Prostate gland (tissue), 2 donors: ENCODE data around the gene MYL7. TPM values are rescaled to one million over a fixed set of nuclear protein-coding genes. Genes with fewer than 3 reads are reported as not detected.

ENCODE experiments used
- DNase-seq: peaks from one replicate; pipeline ENCODE4 v3.0.0-alpha.2; 2019; ENCODE audit warnings: low spot score
- H3K27ac ChIP-seq, 2 donors: fragments of 200-600 bp; sonication (generic); 2 replicates each; pipeline ENCODE4 v1.5.1; 2017 to 2019
- H3K27me3 ChIP-seq: fragments of 200-600 bp; sonication (generic); replicated peaks from 2 replicates; pipeline ENCODE4 v1.5.1; 2019; ENCODE audit not compliant: insufficient read depth
- H3K36me3 ChIP-seq, 2 donors: fragments of 200-600 bp; sonication (generic); 1 replicate in 1 of 2; 2 replicates in 1 of 2; pipeline versions ENCODE4 v1.5.1 to v1.8.1; 2017 to 2019
- H3K4me1 ChIP-seq: fragments of 200-600 bp; sonication (generic); replicated peaks from 2 replicates; pipeline ENCODE4 v1.5.1; 2019
- H3K4me3 ChIP-seq, 2 donors: fragments of 200-600 bp; sonication (generic); 2 replicates each; pipeline ENCODE4 v1.5.1; 2017 to 2019
- H3K9me3 ChIP-seq: fragments of 200-600 bp; sonication (generic); 2 replicates; pipeline ENCODE4 v1.5.1; 2017
- CTCF ChIP-seq, 4 experiments: fragments of 200-600 bp in 2 of 4; fragments of 450-650 bp in 2 of 4; sonication (generic) in 2 of 4; IDR thresholded peaks; 1 replicate in 3 of 4; 2 replicates in 1 of 4; pipeline ENCODE4 v1.5.1; 2016 to 2019; ENCODE audit warnings: antibody characterized with exemption in 4 of 4, mild to moderate bottlenecking in 2 of 4, moderate library complexity in 2 of 4
- POLR2A ChIP-seq: fragments of 450-650 bp; IDR thresholded peaks from one replicate; pipeline ENCODE4 v1.6.1; 2016; ENCODE audit warnings: antibody characterized with exemption, mild to moderate bottlenecking
- POLR2AphosphoS5 ChIP-seq: sonication (generic); formaldehyde crosslinking; IDR thresholded peaks from one replicate; pipeline ENCODE4 v1.6.1; 2017; ENCODE audit warnings: antibody characterized with exemption
- WGBS: methylation state at CpG from one replicate; pipeline ENCODE4 v1.1.5; 2018; 5-methylcytosine and 5-hydroxymethylcytosine counted together
- intact Hi-C: fragments of 100-400 bp; cut with DNase I; formaldehyde crosslinking; loops from one replicate; pipeline ENCODE4 v1.14.2; 2022
- total RNA-seq, 2 donors: library from RNA; depleted of rRNA; stranded (reverse); fragments of >200 nt; gene quantifications; one replicate each; pipeline ENCODE4 v1.1.0, GENCODE V29; 2016

Gene MYL7
- total RNA-seq, 2 donors from 2014 or later, result not detected

GRCh38 chr7:44156453-44157010 is 15.4 kb upstream of the MYL7 start:
- Histone ChIP-seq H3K27ac (no peak overlapping the region), H3K4me1 (no peaks in the 10 kb centered on the region), H3K9me3 (no peaks in the 10 kb centered on the region), H3K36me3 (no peaks in the 10 kb centered on the region), H3K4me3 (no peak overlapping the region), H3K27me3 (no peaks in the 10 kb centered on the region)
- intact Hi-C loops, result no loop called here
- TF ChIP-seq POLR2AphosphoS5, result no peak
- no peak for TF ChIP-seq CTCF (IDR thresholded peaks at IDR 0.05)
- no peak for TF ChIP-seq POLR2A
- 88% methylated on average over 4 of the region's 4 CpGs for WGBS
- DNase-seq, result no peak

- WGBS, result 93% methylated on average over 8 of the region's 8 CpGs
- H3K27ac ChIP-seq, result no peak overlapping the region
- no peaks in the 10 kb centered on the region for H3K9me3 ChIP-seq
- no peaks in the 10 kb centered on the region for H3K36me3 ChIP-seq
- no peak for TF ChIP-seq CTCF (IDR thresholded peaks at IDR 0.05)
- TF ChIP-seq POLR2AphosphoS5, result no peak
- no peak for TF ChIP-seq POLR2A
- intact Hi-C loops, result no loop called here
- no peaks in the 10 kb centered on the region for H3K4me1 ChIP-seq
- H3K27me3 ChIP-seq, result no peaks in the 10 kb centered on the region
- H3K4me3 ChIP-seq, result no peak overlapping the region
- DNase-seq, result no peak
Observed at GRCh38 chr7:44155191-44156185, 14.4 kb upstream of the MYL7 start.

DNA sequence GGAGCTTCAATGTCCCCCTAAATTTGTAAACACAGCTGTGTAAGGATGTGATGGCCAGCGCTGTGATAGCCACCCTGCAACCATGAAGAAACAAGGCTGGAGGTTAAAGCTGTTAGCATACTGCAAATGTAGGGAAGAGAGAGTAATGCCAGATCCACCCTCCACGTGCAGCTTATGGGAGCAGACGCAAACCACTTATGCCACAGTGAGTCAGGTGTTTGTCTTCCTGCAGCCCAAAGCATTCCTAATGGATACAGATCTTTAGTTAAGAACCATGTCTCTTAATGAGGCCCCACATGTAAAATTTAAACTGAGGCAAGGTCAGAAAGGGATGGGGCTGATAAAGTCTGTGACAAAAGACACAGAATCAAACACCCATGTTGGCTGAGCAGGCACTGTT is 13.6 kb upstream of the MYL7 start:
- intact Hi-C loops, result no loop called here
- TF ChIP-seq CTCF (IDR thresholded peaks at IDR 0.05) (no peak), POLR2A (no peak), POLR2AphosphoS5 (no peak)

GRCh38 chr7:44153948-44154335 is 12.8 kb upstream of the MYL7 start:
- Histone ChIP-seq H3K4me3 (no peak overlapping the region), H3K9me3 (no peaks in the 10 kb centered on the region), H3K36me3 (no peaks in the 10 kb centered on the region), H3K27me3 (no peaks in the 10 kb centered on the region), H3K27ac (no peak overlapping the region), H3K4me1 (no peaks in the 10 kb centered on the region)
- TF ChIP-seq POLR2AphosphoS5, result no peak
- no peak for TF ChIP-seq POLR2A
- TF ChIP-seq CTCF (IDR thresholded peaks at IDR 0.05), result no peak
- intact Hi-C loops, result no loop called here
- DNase-seq, result no peak
- 89% methylated on average over 5 of the region's 5 CpGs for WGBS

More for the DNA sequence above, 13.6 kb upstream of the MYL7 start:
- H3K27me3 ChIP-seq, result no peaks in the 10 kb centered on the region
- no peaks in the 10 kb centered on the region for H3K4me1 ChIP-seq
- H3K9me3 ChIP-seq, result no peaks in the 10 kb centered on the region
- WGBS, result 90% methylated on average over 3 of the region's 3 CpGs
- no peaks in the 10 kb centered on the region for H3K36me3 ChIP-seq
- no peak overlapping the region for H3K27ac ChIP-seq
- H3K4me3 ChIP-seq, result no peak overlapping the region
- DNase-seq, result no peak
